ENCODE measurements around the gene PLEKHG1.

Gene PLEKHG1

DNA sequence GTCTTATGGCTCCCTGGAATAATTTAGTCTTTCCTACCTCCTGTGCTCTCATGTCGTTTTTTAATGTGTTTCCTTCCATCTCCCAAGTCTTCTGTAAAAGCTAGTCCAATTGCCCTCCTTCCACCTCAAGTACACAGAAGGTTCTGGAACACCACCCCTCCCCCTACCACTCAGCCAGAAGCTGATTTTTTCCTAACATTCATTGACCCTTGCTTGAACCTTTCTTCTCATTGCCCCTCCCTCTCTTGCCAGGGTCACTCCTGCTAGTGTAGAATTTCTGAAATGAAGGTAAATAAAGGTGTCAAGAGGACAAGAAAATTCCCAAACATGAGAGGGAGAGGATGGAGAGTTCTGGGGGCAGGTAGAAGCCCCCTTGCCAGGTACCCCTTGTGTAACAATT, 38.6 kb downstream of the PLEKHG1 start:
- H3K4me1 ChIP-seq (ENCODE audit: control insufficient read depth in 1 of 2, insufficient read depth in 2 of 2, low read length in 2 of 2) = no peaks in the 10 kb centered on the region
- no peak overlapping the region for H3K4me2 ChIP-seq (ENCODE audit: low read length)
- no peak overlapping the region for H3K9ac ChIP-seq (ENCODE audit: low read length)
- no peaks in the 10 kb centered on the region for H3K9me3 ChIP-seq (ENCODE audit: insufficient read depth, low read depth, low read length)
- no peaks in the 10 kb centered on the region for H3K36me3 ChIP-seq (ENCODE audit: control insufficient read depth in 1 of 2, insufficient read depth in 2 of 2, low read length in 2 of 2)
- H3K23ac ChIP-seq (ENCODE audit: low read length) = no peak overlapping the region
- no peak overlapping the region for H3K4me3 ChIP-seq (ENCODE audit: low read depth, low read length)
- no peak overlapping the region for H3K4ac ChIP-seq (ENCODE audit: low read depth, low read length)
- H2AK5ac ChIP-seq (ENCODE audit: low read length) = no peak overlapping the region
- H3K27me3 ChIP-seq (ENCODE audit: insufficient read depth, low read length) = no peaks in the 10 kb centered on the region
- no peak overlapping the region for H3K27ac ChIP-seq (ENCODE audit: low read depth, low read length)
- no CpG with 5 or more reads among the region's 1 CpG for WGBS (ENCODE audit: extremely low coverage, insufficient coverage, insufficient read length)
- no peaks in the 10 kb centered on the region for H3K79me2 ChIP-seq (ENCODE audit: control insufficient read depth, insufficient read depth, low read length, poor library complexity)
- no peaks in the 10 kb centered on the region for H3K79me1 ChIP-seq (ENCODE audit: low read length)
- H4K91ac ChIP-seq (ENCODE audit: low read depth, low read length) = no peak overlapping the region
- no peak overlapping the region for H4K12ac ChIP-seq (ENCODE audit: low read depth, low read length)
- H2AFZ ChIP-seq (ENCODE audit: insufficient read depth, low read length, poor library complexity) = no peak overlapping the region
- no peak overlapping the region for H3K18ac ChIP-seq (ENCODE audit: low read length)
- no peak overlapping the region for H4K8ac ChIP-seq (ENCODE audit: low read depth, low read length)
- H2BK5ac ChIP-seq (ENCODE audit: low read depth, low read length, poor library complexity) = no peak overlapping the region
- DNase-seq = no peak
- no peak overlapping the region for H3K14ac ChIP-seq (ENCODE audit: low read length)
- H2BK120ac ChIP-seq (ENCODE audit: insufficient read depth, low read length, poor library complexity) = no peak overlapping the region
- no peak overlapping the region for H2BK12ac ChIP-seq (ENCODE audit: low read length)

DNA sequence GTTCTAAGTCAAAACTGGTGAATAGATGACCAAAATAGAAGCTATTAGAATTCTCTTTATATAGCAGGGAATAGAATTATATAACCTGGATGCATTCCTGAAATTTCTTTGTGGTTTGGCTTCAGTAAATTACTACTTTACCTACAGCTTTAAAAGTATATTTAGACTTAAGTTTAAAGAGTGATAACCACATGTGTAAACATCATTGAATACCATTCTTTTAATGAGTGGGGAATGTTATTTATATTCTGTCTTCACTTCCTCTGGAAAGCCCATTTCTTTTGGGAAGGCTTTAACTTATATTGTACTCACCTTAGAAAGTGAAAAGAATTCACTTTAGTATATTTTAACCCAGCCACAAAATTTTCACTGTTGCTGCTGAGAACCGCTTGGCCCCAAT, 39.1 kb downstream of the PLEKHG1 start:
- Histone ChIP-seq H3K4me1 (ENCODE audit: control insufficient read depth in 1 of 2, insufficient read depth in 2 of 2, low read length in 2 of 2) (no peaks in the 10 kb centered on the region), H2BK12ac (ENCODE audit: low read length) (no peak overlapping the region), H3K4me2 (ENCODE audit: low read length) (no peak overlapping the region), H3K4ac (ENCODE audit: low read depth, low read length) (no peak overlapping the region), H3K23ac (ENCODE audit: low read length) (no peak overlapping the region), H3K4me3 (ENCODE audit: low read depth, low read length) (no peak overlapping the region), H3K79me1 (ENCODE audit: low read length) (no peaks in the 10 kb centered on the region), H3K36me3 (ENCODE audit: control insufficient read depth in 1 of 2, insufficient read depth in 2 of 2, low read length in 2 of 2) (no peaks in the 10 kb centered on the region), H2BK5ac (ENCODE audit: low read depth, low read length, poor library complexity) (no peak overlapping the region), H3K9me3 (ENCODE audit: insufficient read depth, low read depth, low read length) (no peaks in the 10 kb centered on the region), H3K27ac (ENCODE audit: low read depth, low read length) (no peak overlapping the region), H2AFZ (ENCODE audit: insufficient read depth, low read length, poor library complexity) (no peak overlapping the region), H3K14ac (ENCODE audit: low read length) (no peak overlapping the region), H3K27me3 (ENCODE audit: insufficient read depth, low read length) (no peaks in the 10 kb centered on the region), H3K18ac (ENCODE audit: low read length) (no peak overlapping the region), H2AK5ac (ENCODE audit: low read length) (no peak overlapping the region), H4K12ac (ENCODE audit: low read depth, low read length) (no peak overlapping the region), H4K8ac (ENCODE audit: low read depth, low read length) (no peak overlapping the region), H2BK120ac (ENCODE audit: insufficient read depth, low read length, poor library complexity) (no peak overlapping the region), H3K9ac (ENCODE audit: low read length) (no peak overlapping the region), H4K91ac (ENCODE audit: low read depth, low read length) (no peak overlapping the region), H3K79me2 (ENCODE audit: control insufficient read depth, insufficient read depth, low read length, poor library complexity) (no peaks in the 10 kb centered on the region)
- no peak for DNase-seq
- no CpG with 5 or more reads among the region's 1 CpG for WGBS (ENCODE audit: extremely low coverage, insufficient coverage, insufficient read length)

DNA sequence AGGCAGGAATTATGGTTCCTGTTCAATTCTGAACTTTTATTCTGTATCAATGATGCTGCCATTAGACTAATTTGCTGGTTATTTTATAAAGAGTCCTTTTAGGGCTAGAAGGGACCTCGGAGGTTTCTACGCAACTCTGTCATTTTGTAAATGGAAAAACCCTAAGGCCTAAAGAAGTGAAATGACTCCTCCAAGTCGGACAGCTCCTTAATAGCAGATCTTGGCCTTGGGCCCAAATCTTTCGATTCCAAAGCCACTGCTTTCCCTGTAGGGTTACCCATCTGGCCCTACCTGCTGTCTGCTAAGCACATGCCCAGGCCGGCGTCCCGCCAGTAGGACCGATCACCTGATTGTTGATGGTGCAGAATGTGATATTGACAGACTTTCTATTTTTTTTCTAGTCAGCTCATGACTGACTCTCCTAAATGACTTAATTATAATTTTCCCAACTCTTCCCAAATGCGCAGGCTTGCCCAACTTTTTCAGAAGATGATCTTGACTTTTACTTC, 40.2 kb downstream of the PLEKHG1 start:
- Histone ChIP-seq H3K79me1 (ENCODE audit: low read length) (no peaks in the 10 kb centered on the region), H3K14ac (ENCODE audit: low read length) (no peak overlapping the region), H4K12ac (ENCODE audit: low read depth, low read length) (no peak overlapping the region), H3K4ac (ENCODE audit: low read depth, low read length) (no peak overlapping the region), H3K4me2 (ENCODE audit: low read length) (no peak overlapping the region), H3K79me2 (ENCODE audit: control insufficient read depth, insufficient read depth, low read length, poor library complexity) (no peaks in the 10 kb centered on the region), H4K91ac (ENCODE audit: low read depth, low read length) (no peak overlapping the region), H4K8ac (ENCODE audit: low read depth, low read length) (no peak overlapping the region), H2BK5ac (ENCODE audit: low read depth, low read length, poor library complexity) (no peak overlapping the region), H2AK5ac (ENCODE audit: low read length) (no peak overlapping the region), H3K4me3 (ENCODE audit: low read depth, low read length) (no peak overlapping the region), H3K9me3 (ENCODE audit: insufficient read depth, low read depth, low read length) (no peaks in the 10 kb centered on the region), H2AFZ (ENCODE audit: insufficient read depth, low read length, poor library complexity) (no peak overlapping the region), H3K4me1 (ENCODE audit: control insufficient read depth in 1 of 2, insufficient read depth in 2 of 2, low read length in 2 of 2) (no peaks in the 10 kb centered on the region), H3K18ac (ENCODE audit: low read length) (no peak overlapping the region), H3K36me3 (ENCODE audit: control insufficient read depth in 1 of 2, insufficient read depth in 2 of 2, low read length in 2 of 2) (no peaks in the 10 kb centered on the region), H3K9ac (ENCODE audit: low read length) (no peak overlapping the region), H3K27ac (ENCODE audit: low read depth, low read length) (no peak overlapping the region), H3K23ac (ENCODE audit: low read length) (no peak overlapping the region), H2BK120ac (ENCODE audit: insufficient read depth, low read length, poor library complexity) (no peak overlapping the region), H3K27me3 (ENCODE audit: insufficient read depth, low read length) (no peaks in the 10 kb centered on the region), H2BK12ac (ENCODE audit: low read length) (no peak overlapping the region)
- no CpG with 5 or more reads among the region's 9 CpGs for WGBS (ENCODE audit: extremely low coverage, insufficient coverage, insufficient read length)
- DNase-seq = no peak

DNA sequence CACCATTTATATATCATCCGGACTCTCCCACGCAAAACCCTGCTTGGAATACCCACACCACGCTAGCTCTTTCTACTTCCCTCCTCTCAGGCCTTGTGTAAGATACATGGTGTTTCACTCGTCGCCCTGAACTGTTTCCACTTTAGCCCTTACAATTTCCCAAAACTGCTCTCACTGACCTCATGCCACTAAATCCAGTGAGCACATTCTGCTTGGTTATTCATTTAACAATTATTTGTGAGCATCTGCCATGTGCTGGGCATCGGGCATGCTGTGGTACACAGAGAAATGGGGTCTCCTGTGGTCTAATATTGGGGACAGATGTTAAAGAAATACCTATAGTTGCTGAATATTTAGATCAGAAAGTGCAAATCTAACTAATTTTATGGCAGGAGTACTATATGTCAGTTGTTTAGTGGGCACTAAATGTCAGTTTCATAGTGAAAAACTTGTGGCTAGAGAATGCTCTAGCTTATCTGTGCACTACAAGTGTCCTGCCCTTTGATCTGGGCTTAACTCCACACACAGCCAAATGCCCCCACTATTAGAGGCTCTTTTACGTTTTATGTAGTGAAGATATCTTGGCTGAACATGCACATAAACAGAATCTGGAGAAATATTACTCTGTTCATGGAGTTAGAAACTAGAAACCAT, 41.0 kb downstream of the PLEKHG1 start:
- no peaks in the 10 kb centered on the region for H3K4me1 ChIP-seq (ENCODE audit: control insufficient read depth in 1 of 2, insufficient read depth in 2 of 2, low read length in 2 of 2)
- H2BK12ac ChIP-seq (ENCODE audit: low read length) = no peak overlapping the region
- no peak overlapping the region for H2AFZ ChIP-seq (ENCODE audit: insufficient read depth, low read length, poor library complexity)
- no CpG with 5 or more reads among the region's 7 CpGs for WGBS (ENCODE audit: extremely low coverage, insufficient coverage, insufficient read length)
- no peak overlapping the region for H3K4me3 ChIP-seq (ENCODE audit: low read depth, low read length)
- no peak overlapping the region for H3K14ac ChIP-seq (ENCODE audit: low read length)
- H2AK5ac ChIP-seq (ENCODE audit: low read length) = no peak overlapping the region
- H2BK5ac ChIP-seq (ENCODE audit: low read depth, low read length, poor library complexity) = no peak overlapping the region
- H3K4me2 ChIP-seq (ENCODE audit: low read length) = no peak overlapping the region
- no peaks in the 10 kb centered on the region for H3K9me3 ChIP-seq (ENCODE audit: insufficient read depth, low read depth, low read length)
- H3K4ac ChIP-seq (ENCODE audit: low read depth, low read length) = no peak overlapping the region
- H3K27me3 ChIP-seq (ENCODE audit: insufficient read depth, low read length) = no peaks in the 10 kb centered on the region
- no peak overlapping the region for H4K12ac ChIP-seq (ENCODE audit: low read depth, low read length)
- no peak overlapping the region for H3K18ac ChIP-seq (ENCODE audit: low read length)
- H3K79me1 ChIP-seq (ENCODE audit: low read length) = no peaks in the 10 kb centered on the region
- H3K36me3 ChIP-seq (ENCODE audit: control insufficient read depth in 1 of 2, insufficient read depth in 2 of 2, low read length in 2 of 2) = no peaks in the 10 kb centered on the region
- H2BK120ac ChIP-seq (ENCODE audit: insufficient read depth, low read length, poor library complexity) = no peak overlapping the region
- no peak for DNase-seq
- no peak overlapping the region for H4K91ac ChIP-seq (ENCODE audit: low read depth, low read length)
- no peaks in the 10 kb centered on the region for H3K79me2 ChIP-seq (ENCODE audit: control insufficient read depth, insufficient read depth, low read length, poor library complexity)
- no peak overlapping the region for H3K27ac ChIP-seq (ENCODE audit: low read depth, low read length)
- H3K9ac ChIP-seq (ENCODE audit: low read length) = no peak overlapping the region
- no peak overlapping the region for H3K23ac ChIP-seq (ENCODE audit: low read length)
- H4K8ac ChIP-seq (ENCODE audit: low read depth, low read length) = no peak overlapping the region
